ENCODE measurements around the gene SP8.

- TF ChIP-seq CTCF (IDR thresholded peaks at IDR 0.05; ENCODE audit: low read depth, low read length, missing input control) (peak; percentile 64), MAX (IDR thresholded peaks at IDR 0.05) (no peak), RAD21 (IDR thresholded peaks at IDR 0.05) (peak; percentile 67 to 74), JUND (IDR thresholded peaks at IDR 0.05) (no peak), ATF3 (IDR thresholded peaks at IDR 0.05) (no peak), FOXA2 (IDR thresholded peaks at IDR 0.05) (no peak), YY1 (IDR thresholded peaks at IDR 0.05) (no peak), RXRA (IDR thresholded peaks at IDR 0.05) (no peak)
Measured at GRCh38 chr7:20778063-20778721, 8.5 kb downstream of the SP8 start.
